Neutrophil (primary cell): ENCODE data around the gene FZD8.

Experiments used
- H3K27ac ChIP-seq: fragments of 200-600 bp; sonication (generic); 2 replicates; pipeline ENCODE4 v1.5.1; 2016; ENCODE audit warnings: mild to moderate bottlenecking, moderate library complexity
- H3K27me3 ChIP-seq: fragments of 200-600 bp; sonication (generic); 2 replicates; pipeline ENCODE4 v1.6.0; 2016; ENCODE audit warnings: mild to moderate bottlenecking
- H3K36me3 ChIP-seq: fragments of 200-600 bp; sonication (generic); 2 replicates; pipeline ENCODE4 v1.5.1; 2017
- H3K4me1 ChIP-seq, 2 experiments: fragments of 200-600 bp in 1 of 2; sonication (generic) in 1 of 2; 1 replicate in 1 of 2; 2 replicates in 1 of 2; pipeline versions ENCODE4 v1.5.1 to v1.6.1; 2013 to 2016; ENCODE audit warnings: low read depth in 1 of 2, low read length in 1 of 2, mild to moderate bottlenecking in 1 of 2, moderate library complexity in 1 of 2; ENCODE audit not compliant: control insufficient read depth in 1 of 2, insufficient read depth in 1 of 2
- H3K4me3 ChIP-seq, 2 experiments: fragments of 200-600 bp in 1 of 2; sonication (generic) in 1 of 2; 1 replicate in 1 of 2; 2 replicates in 1 of 2; pipeline ENCODE4 v1.5.1; 2013 to 2016; ENCODE audit warnings: low read depth in 1 of 2, low read length in 1 of 2, mild to moderate bottlenecking in 1 of 2, moderate library complexity in 1 of 2
- H3K9me3 ChIP-seq: fragments of 200-600 bp; sonication (generic); 2 replicates; pipeline ENCODE4 v1.5.1; 2016
- TF ChIP-seq, protein P1 (sequence below): fragments of 200-600 bp; sonication (generic); IDR thresholded peaks from 2 replicates; pipeline ENCODE4 v1.5.1; 2016; ENCODE audit warnings: antibody characterized with exemption

The FZD8 gene

GRCh38 chr10:35675846-35676245 lies 33.8 kb upstream of the FZD8 start:
- TF ChIP-seq, protein P1, sequence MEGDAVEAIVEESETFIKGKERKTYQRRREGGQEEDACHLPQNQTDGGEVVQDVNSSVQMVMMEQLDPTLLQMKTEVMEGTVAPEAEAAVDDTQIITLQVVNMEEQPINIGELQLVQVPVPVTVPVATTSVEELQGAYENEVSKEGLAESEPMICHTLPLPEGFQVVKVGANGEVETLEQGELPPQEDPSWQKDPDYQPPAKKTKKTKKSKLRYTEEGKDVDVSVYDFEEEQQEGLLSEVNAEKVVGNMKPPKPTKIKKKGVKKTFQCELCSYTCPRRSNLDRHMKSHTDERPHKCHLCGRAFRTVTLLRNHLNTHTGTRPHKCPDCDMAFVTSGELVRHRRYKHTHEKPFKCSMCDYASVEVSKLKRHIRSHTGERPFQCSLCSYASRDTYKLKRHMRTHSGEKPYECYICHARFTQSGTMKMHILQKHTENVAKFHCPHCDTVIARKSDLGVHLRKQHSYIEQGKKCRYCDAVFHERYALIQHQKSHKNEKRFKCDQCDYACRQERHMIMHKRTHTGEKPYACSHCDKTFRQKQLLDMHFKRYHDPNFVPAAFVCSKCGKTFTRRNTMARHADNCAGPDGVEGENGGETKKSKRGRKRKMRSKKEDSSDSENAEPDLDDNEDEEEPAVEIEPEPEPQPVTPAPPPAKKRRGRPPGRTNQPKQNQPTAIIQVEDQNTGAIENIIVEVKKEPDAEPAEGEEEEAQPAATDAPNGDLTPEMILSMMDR, result no peak
- H3K4me3 ChIP-seq, result no peak overlapping the region
- H3K9me3 ChIP-seq, result no peaks in the 10 kb centered on the region
- H3K27me3 ChIP-seq, result no peaks in the 10 kb centered on the region
- no peak overlapping the region for H3K27ac ChIP-seq
- no peaks in the 10 kb centered on the region for H3K36me3 ChIP-seq
- H3K4me1 ChIP-seq, result no peaks in the 10 kb centered on the region

DNA sequence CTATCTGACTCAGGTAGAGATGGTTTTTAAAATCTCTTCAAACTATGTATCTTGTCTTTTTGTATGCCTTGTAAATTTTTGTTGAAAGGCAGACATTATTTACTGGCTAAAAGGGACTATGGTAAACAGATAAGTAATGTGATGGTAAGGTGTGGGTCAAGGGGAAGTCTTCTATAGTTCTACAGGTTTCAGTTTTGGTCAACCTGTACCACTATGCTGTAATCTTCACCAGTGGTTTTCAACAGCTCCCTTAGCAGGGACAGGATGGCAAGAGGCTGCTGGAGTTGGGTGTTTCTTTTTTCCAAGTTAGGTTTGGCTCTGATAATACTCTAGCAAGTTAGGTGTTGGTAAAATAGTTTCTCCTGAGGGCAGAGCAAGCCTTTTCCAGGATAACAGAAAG lies 32.7 kb upstream of the FZD8 start:
- Histone ChIP-seq H3K36me3 (no peaks in the 10 kb centered on the region), H3K4me3 (no peak overlapping the region), H3K27me3 (no peaks in the 10 kb centered on the region), H3K27ac (no peak overlapping the region), H3K9me3 (no peaks in the 10 kb centered on the region), H3K4me1 (no peaks in the 10 kb centered on the region)
- TF ChIP-seq, protein P1, result no peak

DNA sequence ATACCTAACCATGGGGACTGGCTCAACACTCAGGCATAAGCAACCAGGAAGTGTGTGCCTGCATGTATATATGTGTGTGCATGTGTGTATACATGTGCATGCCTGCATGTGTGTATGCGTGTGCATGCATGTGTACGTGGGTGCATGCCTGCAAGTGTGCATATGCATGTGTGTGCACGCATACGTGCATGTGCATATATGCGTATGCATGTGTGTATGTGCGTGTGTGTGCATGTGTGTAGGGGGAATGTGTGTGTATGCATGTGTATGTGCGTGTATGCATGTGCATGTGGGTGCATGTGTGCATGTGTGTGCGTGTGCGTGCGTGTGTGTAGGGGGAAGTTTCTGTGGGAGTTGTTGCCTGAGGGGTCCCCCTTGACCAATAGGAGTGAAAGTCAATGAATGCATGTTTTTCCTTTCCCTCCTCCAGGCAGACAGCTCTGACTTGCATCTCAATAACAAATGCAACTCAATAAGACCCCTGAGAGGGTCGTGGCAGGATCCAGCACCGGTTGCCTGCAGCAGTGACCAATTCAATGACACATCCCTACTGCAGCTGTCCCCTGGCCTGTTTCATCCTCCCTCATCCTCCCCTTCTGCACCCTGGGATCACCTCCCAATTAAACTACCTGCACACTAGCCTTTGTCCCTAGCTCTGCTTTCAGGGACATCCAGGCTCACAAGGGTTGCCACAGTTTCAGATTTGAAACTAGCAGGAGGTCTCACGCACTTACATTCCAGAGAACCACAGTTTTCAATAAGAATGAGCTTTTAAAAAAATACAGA lies 27.0 kb upstream of the FZD8 start:
- TF ChIP-seq, protein P1, result no peak
- H3K9me3 ChIP-seq, result no peaks in the 10 kb centered on the region
- H3K4me3 ChIP-seq, result no peak overlapping the region
- no peak overlapping the region for H3K27ac ChIP-seq
- H3K27me3 ChIP-seq, result no peaks in the 10 kb centered on the region
- H3K4me1 ChIP-seq, result no peaks in the 10 kb centered on the region
- H3K36me3 ChIP-seq, result no peaks in the 10 kb centered on the region

DNA sequence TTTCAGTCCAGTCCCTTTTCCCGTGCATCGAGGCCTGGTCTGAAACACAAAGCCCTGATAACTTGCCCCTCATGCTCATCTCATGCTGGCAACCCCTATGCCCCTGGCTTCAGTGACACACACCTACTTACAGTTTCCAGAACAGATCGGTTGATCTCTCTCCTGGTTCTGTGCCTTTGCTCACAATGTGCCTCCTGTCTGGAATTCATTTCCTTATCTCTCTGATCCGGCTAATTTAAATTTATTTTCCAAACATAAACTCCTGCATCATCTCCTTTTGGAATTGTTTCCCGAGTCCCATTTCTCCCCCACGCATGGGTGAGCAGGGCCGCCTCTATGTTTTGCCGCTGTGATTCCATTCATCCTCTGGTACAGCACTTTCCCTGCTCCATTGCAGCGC lies 25.9 kb upstream of the FZD8 start:
- Histone ChIP-seq H3K9me3 (no peaks in the 10 kb centered on the region), H3K27me3 (no peaks in the 10 kb centered on the region), H3K36me3 (no peaks in the 10 kb centered on the region), H3K4me1 (no peaks in the 10 kb centered on the region), H3K4me3 (no peak overlapping the region), H3K27ac (no peak overlapping the region)
- TF ChIP-seq, protein P1, result no peak

GRCh38 chr10:35667270-35667889 lies 25.3 kb upstream of the FZD8 start:
- Histone ChIP-seq H3K27ac (no peak overlapping the region), H3K4me3 (no peak overlapping the region), H3K4me1 (no peaks in the 10 kb centered on the region), H3K36me3 (no peaks in the 10 kb centered on the region), H3K27me3 (no peaks in the 10 kb centered on the region), H3K9me3 (no peaks in the 10 kb centered on the region)
- TF ChIP-seq, protein P1, result no peak
